ENCODE data around the gene SRSF2. TPM values are rescaled to one million over a fixed set of nuclear protein-coding genes. Genes with fewer than 3 reads are reported as not detected.
A peak's percentile ranks its signal among the peaks of the same experiment; 100 is the strongest.

SRSF2 gene
- total and polyA plus RNA-seq, 9 of the 15 experiments (the other 6 are each of a cell fraction or from before 2014, with no cell fraction given): 161 to 583 (median 393) TPM

GRCh38 chr17:76726231-76726775, 10.8 kb downstream of the SRSF2 start, which contains the start of gene JMJD6 (continued):
- TF ChIP-seq IRF9 (tag; IDR thresholded peaks at IDR 0.05): no peak
- TF ChIP-seq THRA (IDR thresholded peaks at IDR 0.05): no peak
- TF ChIP-seq SMAD2 (IDR thresholded peaks at IDR 0.05; ENCODE audit: low read depth, low read length): no peak
- no peak for TF ChIP-seq ZZZ3 (IDR thresholded peaks at IDR 0.05)
- TF ChIP-seq NELFE (IDR thresholded peaks at IDR 0.05; ENCODE audit: insufficient read depth, insufficient read length): no peak
- no peak for TF ChIP-seq SRF (CRISPR knock-in tag; IDR thresholded peaks at IDR 0.05)
- TF ChIP-seq JUND (IDR thresholded peaks at IDR 0.05; ENCODE audit: borderline replicate concordance, low read depth, low read length): no peak
- TF ChIP-seq JUND (tag; IDR thresholded peaks at IDR 0.05; ENCODE audit: borderline replicate concordance, low read depth, low read length): no peak
- TF ChIP-seq MTF1 (CRISPR knock-in tag; IDR thresholded peaks at IDR 0.05; ENCODE audit: borderline replicate concordance): no peak
- no peak for TF ChIP-seq HNRNPUL1 (IDR thresholded peaks at IDR 0.05; ENCODE audit: low read length)
- no peak for TF ChIP-seq NFXL1 (CRISPR knock-in tag; IDR thresholded peaks at IDR 0.05)
- no peak for TF ChIP-seq ZBTB26 (CRISPR knock-in tag; IDR thresholded peaks at IDR 0.05)
- no peak for TF ChIP-seq NR1H2 (CRISPR knock-in tag; IDR thresholded peaks at IDR 0.05)
- no peak for TF ChIP-seq CREB3 (tag; conservative IDR thresholded peaks at IDR 0.05; ENCODE audit: low read depth)
- TF ChIP-seq ZBTB12 (CRISPR knock-in tag; IDR thresholded peaks at IDR 0.05): peak; percentile 94
- peak; percentile 69 for TF ChIP-seq TAF1 (IDR thresholded peaks at IDR 0.05; ENCODE audit: control insufficient read depth, extremely low read depth, insufficient read depth, low read length, severe bottlenecking)
- no peak for TF ChIP-seq MNT (conservative IDR thresholded peaks at IDR 0.05)
- TF ChIP-seq HCFC1 (IDR thresholded peaks at IDR 0.05; ENCODE audit: low read depth, low read length): peak; percentile 92
- TF ChIP-seq ZNF766 (CRISPR knock-in tag; conservative IDR thresholded peaks at IDR 0.05): no peak

Data from K562 (cell line).